ENCODE results near the gene CPNE7. TPM values are rescaled to one million over a fixed set of nuclear protein-coding genes. Genes with fewer than 3 reads are reported as not detected.

Gene CPNE7
- total RNA-seq, 1 experiment from 2014 or later, result 40.4 TPM

DNA sequence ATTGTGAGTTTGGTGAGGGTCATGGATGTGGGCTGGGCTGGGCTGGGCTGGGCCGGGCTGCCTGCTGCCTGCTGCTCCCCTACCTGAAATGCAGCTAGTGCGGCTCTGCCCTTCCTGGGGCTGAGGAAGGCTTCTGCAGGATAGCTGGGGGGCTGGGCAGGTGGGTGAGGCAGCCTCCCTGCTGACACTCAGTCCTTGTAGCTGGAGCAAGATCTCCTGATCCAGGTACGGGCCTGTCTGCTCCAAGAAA lies 10.4 kb upstream of the CPNE7 start:
- TF ChIP-seq, protein P1, sequence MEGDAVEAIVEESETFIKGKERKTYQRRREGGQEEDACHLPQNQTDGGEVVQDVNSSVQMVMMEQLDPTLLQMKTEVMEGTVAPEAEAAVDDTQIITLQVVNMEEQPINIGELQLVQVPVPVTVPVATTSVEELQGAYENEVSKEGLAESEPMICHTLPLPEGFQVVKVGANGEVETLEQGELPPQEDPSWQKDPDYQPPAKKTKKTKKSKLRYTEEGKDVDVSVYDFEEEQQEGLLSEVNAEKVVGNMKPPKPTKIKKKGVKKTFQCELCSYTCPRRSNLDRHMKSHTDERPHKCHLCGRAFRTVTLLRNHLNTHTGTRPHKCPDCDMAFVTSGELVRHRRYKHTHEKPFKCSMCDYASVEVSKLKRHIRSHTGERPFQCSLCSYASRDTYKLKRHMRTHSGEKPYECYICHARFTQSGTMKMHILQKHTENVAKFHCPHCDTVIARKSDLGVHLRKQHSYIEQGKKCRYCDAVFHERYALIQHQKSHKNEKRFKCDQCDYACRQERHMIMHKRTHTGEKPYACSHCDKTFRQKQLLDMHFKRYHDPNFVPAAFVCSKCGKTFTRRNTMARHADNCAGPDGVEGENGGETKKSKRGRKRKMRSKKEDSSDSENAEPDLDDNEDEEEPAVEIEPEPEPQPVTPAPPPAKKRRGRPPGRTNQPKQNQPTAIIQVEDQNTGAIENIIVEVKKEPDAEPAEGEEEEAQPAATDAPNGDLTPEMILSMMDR (IDR thresholded peaks at IDR 0.05; ENCODE audit: insufficient read depth in 1 of 2, low read depth in 1 of 2, low read length in 1 of 2, severe bottlenecking in 1 of 2, unreplicated experiment in 1 of 2), result no peak
- CTCF ChIA-PET, result no interaction called here
- Mint-ChIP-seq H3K9me3 (ENCODE audit: unreplicated experiment) (no peaks in the 10 kb centered on the region), H3K4me1 (ENCODE audit: low read depth, unreplicated experiment) (peaks cover 26% of the 10 kb centered on the region), H3K36me3 (ENCODE audit: insufficient read depth, unreplicated experiment) (peaks cover 97% of the 10 kb centered on the region), H3K27me3 (ENCODE audit: insufficient read depth, unreplicated experiment) (no peaks in the 10 kb centered on the region), H3K4me3 (ENCODE audit: unreplicated experiment) (peak overlapping the region; percentile 48), H3K27ac (ENCODE audit: unreplicated experiment) (peak overlapping the region; percentile 81)
- intact Hi-C loops (cut with micrococcal nuclease; ENCODE audit: unreplicated experiment), result no loop called here
- DNase-seq, result peak in 1 of 2 experiments; percentile 69
- peaks cover 20% of the 10 kb centered on the region for H3K36me3 ChIP-seq (ENCODE audit: control insufficient read depth, insufficient read depth, low read length)
- POLR2A ChIA-PET, result interaction anchor here (0.6 kb wide), 1 partner anchor 130 kb away, joined by 3 read pairs; no protein-coding TSS in a partner anchor
- no peak overlapping the region for H3K4me3 ChIP-seq (ENCODE audit: low read depth, low read length)
- H3K27me3 ChIP-seq (replicated peaks; ENCODE audit: control insufficient read depth, insufficient read depth, low read length), result no peaks in the 10 kb centered on the region
- H3K9me3 ChIP-seq, result no peaks in the 10 kb centered on the region
- H3K4me1 ChIP-seq, result peaks cover 28% of the 10 kb centered on the region
- no TSS peak for BruUV-seq (replicated peaks)

DNA sequence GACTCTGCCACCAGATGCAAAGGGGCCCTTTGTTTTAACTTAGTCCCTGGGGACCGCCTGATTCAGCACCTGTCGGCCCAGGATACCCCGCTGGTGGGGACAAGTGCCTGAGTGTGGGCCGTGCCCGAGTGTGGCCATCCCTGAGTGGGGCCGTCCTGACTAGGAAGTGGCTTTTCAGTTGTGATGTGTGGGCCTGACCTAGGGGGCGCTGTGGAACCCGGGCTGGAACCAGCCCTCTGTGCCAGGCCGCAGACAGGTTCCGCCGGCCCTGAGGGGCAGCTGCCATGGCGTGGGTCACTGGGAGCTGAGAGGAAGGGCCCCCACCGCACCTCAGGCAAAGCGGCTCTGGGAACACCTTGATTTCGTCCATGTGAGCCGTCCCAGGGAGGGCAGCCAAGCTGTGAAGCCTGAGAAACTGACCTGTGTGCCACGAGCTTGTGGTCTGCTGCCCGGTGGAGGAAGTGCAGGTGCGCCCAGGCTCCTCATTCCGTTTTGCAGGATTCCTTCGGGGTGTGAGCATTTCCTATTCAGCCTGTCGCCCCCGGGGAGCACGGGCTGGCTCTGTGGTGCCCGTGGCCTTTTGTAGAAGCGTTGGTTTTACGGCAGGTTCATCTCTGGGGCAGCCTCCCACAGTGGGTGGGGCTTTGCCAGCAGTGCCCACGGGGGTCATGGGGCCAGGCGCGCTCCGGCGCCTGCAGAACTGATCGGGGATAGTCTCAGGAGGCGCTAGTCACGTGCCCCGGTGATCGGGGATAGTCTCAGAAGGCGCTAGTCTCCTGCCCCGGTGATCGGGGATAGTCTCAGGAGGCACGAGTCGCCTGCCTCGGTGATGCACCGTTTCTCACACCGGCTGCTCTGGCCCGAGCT lies 9.8 kb upstream of the CPNE7 start:
- TF ChIP-seq, protein P1 (IDR thresholded peaks at IDR 0.05; ENCODE audit: insufficient read depth in 1 of 2, low read depth in 1 of 2, low read length in 1 of 2, severe bottlenecking in 1 of 2, unreplicated experiment in 1 of 2), result peak; percentile 54 to 61
- peaks cover 97% of the 10 kb centered on the region for H3K36me3 Mint-ChIP-seq (ENCODE audit: insufficient read depth, unreplicated experiment)
- ChIA-PET CTCF (no interaction called here), POLR2A (interaction anchor here (0.6 kb wide), 1 partner anchor 131 kb away, joined by 3 read pairs; no protein-coding TSS in a partner anchor)
- peak; percentile 60 to 65 for DNase-seq
- no peaks in the 10 kb centered on the region for H3K9me3 ChIP-seq
- peak overlapping the region; percentile 81 for H3K27ac Mint-ChIP-seq (ENCODE audit: unreplicated experiment)
- no peaks in the 10 kb centered on the region for H3K9me3 Mint-ChIP-seq (ENCODE audit: unreplicated experiment)
- no peaks in the 10 kb centered on the region for H3K27me3 Mint-ChIP-seq (ENCODE audit: insufficient read depth, unreplicated experiment)
- H3K4me1 Mint-ChIP-seq (ENCODE audit: low read depth, unreplicated experiment), result peaks cover 26% of the 10 kb centered on the region
- no peak overlapping the region for H3K4me3 ChIP-seq (ENCODE audit: low read depth, low read length)
- no TSS peak for BruUV-seq (replicated peaks)
- H3K4me3 Mint-ChIP-seq (ENCODE audit: unreplicated experiment), result peak overlapping the region; percentile 48
- no peaks in the 10 kb centered on the region for H3K27me3 ChIP-seq (replicated peaks; ENCODE audit: control insufficient read depth, insufficient read depth, low read length)
- H3K4me1 ChIP-seq, result peaks cover 28% of the 10 kb centered on the region
- H3K36me3 ChIP-seq (ENCODE audit: control insufficient read depth, insufficient read depth, low read length), result peaks cover 20% of the 10 kb centered on the region
- intact Hi-C loops (cut with micrococcal nuclease; ENCODE audit: unreplicated experiment), result no loop called here

DNA sequence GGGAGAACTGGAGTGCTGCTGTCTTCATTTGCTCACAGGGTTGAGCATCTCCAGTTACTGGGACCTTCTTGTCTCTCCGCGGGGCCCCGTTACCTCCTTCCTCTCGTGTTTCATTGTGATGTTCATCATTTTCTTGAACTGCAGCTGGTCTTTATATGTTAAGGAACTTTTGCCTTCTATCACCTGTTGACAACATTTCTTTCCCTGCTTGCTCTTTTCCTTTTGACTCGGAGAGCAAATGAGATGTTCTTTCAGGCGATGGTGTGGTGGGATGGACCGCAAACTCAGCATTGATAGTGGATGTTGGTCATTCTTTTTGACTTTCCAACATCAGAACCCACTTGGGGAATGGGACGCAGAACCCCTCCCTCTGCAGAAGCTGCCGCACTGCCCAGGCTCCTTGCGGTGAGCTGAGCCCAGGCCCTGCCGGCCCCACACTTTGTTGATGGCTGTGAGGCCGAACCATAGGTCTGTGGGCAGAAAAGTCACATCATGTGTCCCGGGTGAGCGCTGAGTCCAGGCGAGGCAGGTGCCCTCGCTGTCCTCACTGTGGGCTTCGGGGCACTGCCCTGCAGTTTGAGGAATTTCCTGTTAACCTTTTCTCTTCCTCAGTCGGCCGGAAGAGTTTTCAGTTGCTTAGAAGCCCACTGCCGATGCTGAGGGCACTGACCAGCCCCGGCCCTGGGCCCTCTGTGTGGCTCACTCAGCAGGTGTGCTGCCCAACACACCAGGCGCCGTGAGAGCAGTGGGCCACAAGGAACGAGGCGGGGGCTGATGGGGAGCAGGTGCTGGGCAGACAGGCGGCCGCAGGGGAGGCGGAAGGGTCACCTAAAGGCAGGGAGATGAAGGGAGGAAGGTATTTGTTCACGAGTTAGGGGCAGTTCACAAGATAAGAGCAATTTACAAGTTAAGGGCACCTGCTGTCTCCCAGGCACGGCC lies 7.6 kb upstream of the CPNE7 start:
- Histone ChIP-seq H3K4me1 (peaks cover 28% of the 10 kb centered on the region), H3K27me3 (replicated peaks; ENCODE audit: control insufficient read depth, insufficient read depth, low read length) (no peaks in the 10 kb centered on the region), H3K4me3 (ENCODE audit: low read depth, low read length) (no peak overlapping the region), H3K9me3 (no peaks in the 10 kb centered on the region), H3K36me3 (ENCODE audit: control insufficient read depth, insufficient read depth, low read length) (peaks cover 11% of the 10 kb centered on the region)
- POLR2A ChIA-PET, result no interaction called here
- DNase-seq, result peak; percentile 57 to 66
- no peaks in the 10 kb centered on the region for H3K9me3 Mint-ChIP-seq (ENCODE audit: unreplicated experiment)
- TF ChIP-seq, protein P1 (IDR thresholded peaks at IDR 0.05; ENCODE audit: insufficient read depth in 1 of 2, low read depth in 1 of 2, low read length in 1 of 2, severe bottlenecking in 1 of 2, unreplicated experiment in 1 of 2), result no peak
- intact Hi-C loops (cut with micrococcal nuclease; ENCODE audit: unreplicated experiment), result no loop called here
- H3K27ac Mint-ChIP-seq (ENCODE audit: unreplicated experiment), result peak overlapping the region; percentile 80
- H3K4me1 Mint-ChIP-seq (ENCODE audit: low read depth, unreplicated experiment), result peaks cover 31% of the 10 kb centered on the region
- BruUV-seq (replicated peaks), result no TSS peak
- CTCF ChIA-PET, result no interaction called here
- H3K27me3 Mint-ChIP-seq (ENCODE audit: insufficient read depth, unreplicated experiment), result no peaks in the 10 kb centered on the region
- peaks cover 83% of the 10 kb centered on the region for H3K36me3 Mint-ChIP-seq (ENCODE audit: insufficient read depth, unreplicated experiment)
- H3K4me3 Mint-ChIP-seq (ENCODE audit: unreplicated experiment), result peak overlapping the region; percentile 22

Measured in Caco-2 (cell line).